GM23338 (cell line): ENCODE measurements around the gene TSR3. TPM values are rescaled to one million over a fixed set of nuclear protein-coding genes. Genes with fewer than 3 reads are reported as not detected.

Experiments
- ATAC-seq: fragments of 200-7000 bp; cut with Tn5 transposase; 3 replicates; pipeline ENCODE4 v1.9.1; 2020
- DNase-seq: peaks from one replicate; pipeline ENCODE4 v3.0.0-alpha.2; 2015; ENCODE audit warnings: low spot score
- H2AFZ ChIP-seq: fragments of 200-600 bp; sonication (generic); 2 replicates; pipeline ENCODE4 v1.8.0; 2016; ENCODE audit warnings: antibody characterized with exemption, mild to moderate bottlenecking, moderate library complexity
- H3F3A ChIP-seq: fragments of 200-600 bp; sonication (generic); replicated peaks from 2 replicates; pipeline ENCODE4 v1.8.0; 2017; ENCODE audit warnings: antibody characterized with exemption, mixed run types, low read depth
- H3K27ac ChIP-seq: fragments of 200-600 bp; sonication (generic); 2 replicates; pipeline ENCODE4 v1.6.1; 2016; ENCODE audit warnings: low read depth
- H3K27me3 ChIP-seq: fragments of 200-600 bp; sonication (generic); 2 replicates; pipeline ENCODE4 v1.8.0; 2016; ENCODE audit warnings: mild to moderate bottlenecking, mixed run types, moderate library complexity; ENCODE audit not compliant: insufficient read depth
- H3K36me3 ChIP-seq: fragments of 200-600 bp; sonication (generic); 2 replicates; pipeline ENCODE4 v1.8.0; 2016; ENCODE audit warnings: mild to moderate bottlenecking; ENCODE audit not compliant: insufficient read depth
- H3K4me1 ChIP-seq: fragments of 200-600 bp; sonication (generic); 2 replicates; pipeline ENCODE4 v1.8.0; 2016; ENCODE audit warnings: mild to moderate bottlenecking, moderate library complexity; ENCODE audit not compliant: insufficient read depth
- H3K4me2 ChIP-seq: fragments of 200-600 bp; sonication (generic); 2 replicates; pipeline ENCODE4 v1.7.1; 2017; ENCODE audit warnings: mixed run types
- H3K4me3 ChIP-seq: fragments of 200-600 bp; sonication (generic); 2 replicates; pipeline ENCODE4 v1.6.1; 2016; ENCODE audit warnings: mixed run types
- H3K79me2 ChIP-seq: fragments of 200-600 bp; sonication (generic); replicated peaks from 2 replicates; pipeline ENCODE4 v1.8.0; 2017; ENCODE audit warnings: mild to moderate bottlenecking; ENCODE audit not compliant: insufficient read depth
- H3K9me2 ChIP-seq: fragments of 200-600 bp; sonication (generic); 2 replicates; pipeline ENCODE4 v1.8.0; 2017; ENCODE audit not compliant: insufficient read depth
- H4K20me1 ChIP-seq: fragments of 200-600 bp; sonication (generic); replicated peaks from 2 replicates; pipeline ENCODE4 v1.8.0; 2017; ENCODE audit warnings: mild to moderate bottlenecking; ENCODE audit not compliant: insufficient read depth
- H3K27ac Mint-ChIP-seq: 2 replicates; pipeline ENCODE4 v1.8.0; 2020; ENCODE audit warnings: inconsistent platforms, mild to moderate bottlenecking, moderate library complexity, mixed read lengths
- H3K27me3 Mint-ChIP-seq: 3 replicates; pipeline ENCODE4 v1.8.0; 2022; ENCODE audit warnings: low read depth, mild to moderate bottlenecking, moderate library complexity, mixed read lengths, inconsistent platforms; ENCODE audit not compliant: insufficient read depth, poor library complexity
- H3K36me3 Mint-ChIP-seq: 3 replicates; pipeline ENCODE4 v1.8.0; 2021; ENCODE audit warnings: low read depth, mild to moderate bottlenecking, inconsistent platforms, moderate library complexity, mixed read lengths
- H3K4me1 Mint-ChIP-seq: 3 replicates; pipeline ENCODE4 v1.8.0; 2020; ENCODE audit warnings: mild to moderate bottlenecking, inconsistent platforms, mixed read lengths
- H3K4me3 Mint-ChIP-seq: 3 replicates; pipeline ENCODE4 v1.8.0; 2021; ENCODE audit warnings: moderate library complexity, mild to moderate bottlenecking, inconsistent platforms, mixed read lengths
- H3K9me3 Mint-ChIP-seq: 3 replicates; pipeline ENCODE4 v1.8.0; 2020; ENCODE audit warnings: moderate library complexity, mild to moderate bottlenecking, inconsistent platforms, mixed read lengths
- CREB1 ChIP-seq: fragments of 250-450 bp; sonication (Bioruptor Pico); IDR thresholded peaks from 2 replicates; pipeline ENCODE4 v1.5.0; 2020; ENCODE audit warnings: low read depth, mild to moderate bottlenecking, moderate library complexity
- EZH2 ChIP-seq: fragments of 200-600 bp; sonication (generic); IDR thresholded peaks from one replicate; pipeline ENCODE4 v1.8.0; 2017; ENCODE audit warnings: antibody characterized with exemption, mild to moderate bottlenecking, low read depth; ENCODE audit not compliant: unreplicated experiment
- EZH2phosphoT487 ChIP-seq: fragments of 200-600 bp; sonication (generic); IDR thresholded peaks from one replicate; pipeline ENCODE4 v1.8.1; 2018; ENCODE audit warnings: antibody characterized with exemption; ENCODE audit not compliant: unreplicated experiment
- JUNB ChIP-seq: IDR thresholded peaks from one replicate; pipeline ENCODE4 v1.6.1; 2016; ENCODE audit warnings: antibody characterized with exemption; ENCODE audit not compliant: unreplicated experiment
- NANOG ChIP-seq: IDR thresholded peaks from 2 replicates; pipeline ENCODE4 v1.6.1; 2016; ENCODE audit warnings: antibody characterized with exemption, borderline replicate concordance
- POLR2AphosphoS5 ChIP-seq: IDR thresholded peaks from 2 replicates; pipeline ENCODE4 v1.6.1; 2016; ENCODE audit warnings: antibody characterized with exemption, low read depth
- STAT1 ChIP-seq: IDR thresholded peaks from one replicate; pipeline ENCODE4 v1.6.1; 2016; ENCODE audit warnings: antibody characterized with exemption; ENCODE audit not compliant: unreplicated experiment
- ZNF114 ChIP-seq: fragments of 250-450 bp; sonication (Bioruptor Pico); IDR thresholded peaks from 2 replicates; pipeline ENCODE4 v1.5.0; 2020; ENCODE audit warnings: mild to moderate bottlenecking, moderate library complexity
- ZNF331 ChIP-seq: fragments of 250-450 bp; sonication (Bioruptor Pico); IDR thresholded peaks from 2 replicates; pipeline ENCODE4 v1.5.0; 2020; ENCODE audit warnings: low read depth, mild to moderate bottlenecking, moderate library complexity
- polyA plus RNA-seq: library from polyadenylated mRNA; unstranded; fragments of >200 nt; fragmentation: Nextera tagmentation; extraction: Ambion mirVana; gene quantifications from 2 replicates; pipeline ENCODE4 v1.2.1, GENCODE V29; 2016
- total RNA-seq: library from RNA; depleted of rRNA; stranded (reverse); fragments of >200 nt; shearing (Covaris generic); gene quantifications from 2 replicates; pipeline ENCODE4 v1.2.3, GENCODE V29; 2014
- TF ChIP-seq, protein P1 (sequence below): IDR thresholded peaks from 2 replicates; pipeline ENCODE4 v1.6.1; 2016; ENCODE audit warnings: antibody characterized with exemption
- TF ChIP-seq, protein P2 (sequence below): IDR thresholded peaks from one replicate; pipeline ENCODE4 v1.6.1; 2018; ENCODE audit warnings: antibody characterized with exemption; ENCODE audit not compliant: unreplicated experiment
- TF ChIP-seq, protein P3 (sequence below): fragments of 250-450 bp; sonication (Bioruptor Pico); IDR thresholded peaks from 2 replicates; pipeline ENCODE4 v1.5.0; 2020; ENCODE audit warnings: mild to moderate bottlenecking, moderate library complexity
- TF ChIP-seq, protein P4 (sequence below), 2 experiments: fragments of 200-600 bp in 1 of 2; sonication (generic) in 1 of 2; conservative IDR thresholded peaks; 2 replicates each; pipeline versions ENCODE4 v1.5.1 to v1.6.1; 2016 to 2017; ENCODE audit warnings: antibody characterized with exemption in 2 of 2, low read depth in 2 of 2, mild to moderate bottlenecking in 2 of 2, moderate library complexity in 1 of 2

The TSR3 gene
- total and polyA plus RNA-seq, 2 experiments from 2014 or later, result 58.5 to 97.3 TPM

DNA sequence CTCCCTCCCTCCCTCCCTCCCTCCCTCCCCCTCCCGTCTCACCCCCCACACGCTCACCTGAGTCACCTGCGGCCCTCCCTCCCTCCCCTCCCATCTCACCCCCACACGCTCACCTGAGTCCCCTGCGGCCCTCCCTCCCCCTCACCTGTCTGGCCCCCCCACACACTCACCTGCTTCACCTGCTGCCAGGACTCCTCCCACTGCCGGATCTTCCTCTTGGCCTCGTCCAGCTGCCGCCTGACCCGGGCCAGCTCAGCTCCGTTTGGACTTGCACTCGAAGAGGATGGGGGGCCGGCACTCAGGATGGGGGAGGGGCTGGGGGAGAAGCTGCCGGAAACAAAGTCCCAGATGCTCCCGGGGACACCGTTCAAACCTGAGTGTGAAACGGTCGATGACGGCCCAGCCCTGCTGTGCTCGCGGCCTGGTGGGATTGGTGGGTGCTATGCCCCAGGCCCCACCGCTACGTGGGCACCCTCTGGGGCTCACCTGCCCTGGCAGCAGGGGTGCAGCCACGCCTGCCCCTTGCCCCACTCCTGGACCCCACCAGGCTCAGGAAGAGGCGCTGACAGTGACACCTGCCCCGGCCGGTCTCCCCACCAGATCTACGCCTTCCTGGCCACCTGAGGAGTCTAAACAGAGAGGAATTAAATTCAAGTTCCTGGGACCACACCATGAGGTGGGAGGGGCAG is 16.0 kb upstream of the TSR3 start:
- Mint-ChIP-seq H3K9me3 (no peaks in the 10 kb centered on the region), H3K27ac (no peak overlapping the region; the same call in 1 of the 2 replicates)
- TF ChIP-seq, protein P1, sequence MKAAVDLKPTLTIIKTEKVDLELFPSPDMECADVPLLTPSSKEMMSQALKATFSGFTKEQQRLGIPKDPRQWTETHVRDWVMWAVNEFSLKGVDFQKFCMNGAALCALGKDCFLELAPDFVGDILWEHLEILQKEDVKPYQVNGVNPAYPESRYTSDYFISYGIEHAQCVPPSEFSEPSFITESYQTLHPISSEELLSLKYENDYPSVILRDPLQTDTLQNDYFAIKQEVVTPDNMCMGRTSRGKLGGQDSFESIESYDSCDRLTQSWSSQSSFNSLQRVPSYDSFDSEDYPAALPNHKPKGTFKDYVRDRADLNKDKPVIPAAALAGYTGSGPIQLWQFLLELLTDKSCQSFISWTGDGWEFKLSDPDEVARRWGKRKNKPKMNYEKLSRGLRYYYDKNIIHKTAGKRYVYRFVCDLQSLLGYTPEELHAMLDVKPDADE, result no peak
- TF ChIP-seq STAT1 (no peak), POLR2AphosphoS5 (no peak), ZNF331 (CRISPR knock-in tag) (no peak), ZNF114 (CRISPR knock-in tag) (no peak), EZH2phosphoT487 (no peak), NANOG (no peak), CREB1 (no peak), JUNB (no peak), EZH2 (no peak)
- TF ChIP-seq, protein P2, sequence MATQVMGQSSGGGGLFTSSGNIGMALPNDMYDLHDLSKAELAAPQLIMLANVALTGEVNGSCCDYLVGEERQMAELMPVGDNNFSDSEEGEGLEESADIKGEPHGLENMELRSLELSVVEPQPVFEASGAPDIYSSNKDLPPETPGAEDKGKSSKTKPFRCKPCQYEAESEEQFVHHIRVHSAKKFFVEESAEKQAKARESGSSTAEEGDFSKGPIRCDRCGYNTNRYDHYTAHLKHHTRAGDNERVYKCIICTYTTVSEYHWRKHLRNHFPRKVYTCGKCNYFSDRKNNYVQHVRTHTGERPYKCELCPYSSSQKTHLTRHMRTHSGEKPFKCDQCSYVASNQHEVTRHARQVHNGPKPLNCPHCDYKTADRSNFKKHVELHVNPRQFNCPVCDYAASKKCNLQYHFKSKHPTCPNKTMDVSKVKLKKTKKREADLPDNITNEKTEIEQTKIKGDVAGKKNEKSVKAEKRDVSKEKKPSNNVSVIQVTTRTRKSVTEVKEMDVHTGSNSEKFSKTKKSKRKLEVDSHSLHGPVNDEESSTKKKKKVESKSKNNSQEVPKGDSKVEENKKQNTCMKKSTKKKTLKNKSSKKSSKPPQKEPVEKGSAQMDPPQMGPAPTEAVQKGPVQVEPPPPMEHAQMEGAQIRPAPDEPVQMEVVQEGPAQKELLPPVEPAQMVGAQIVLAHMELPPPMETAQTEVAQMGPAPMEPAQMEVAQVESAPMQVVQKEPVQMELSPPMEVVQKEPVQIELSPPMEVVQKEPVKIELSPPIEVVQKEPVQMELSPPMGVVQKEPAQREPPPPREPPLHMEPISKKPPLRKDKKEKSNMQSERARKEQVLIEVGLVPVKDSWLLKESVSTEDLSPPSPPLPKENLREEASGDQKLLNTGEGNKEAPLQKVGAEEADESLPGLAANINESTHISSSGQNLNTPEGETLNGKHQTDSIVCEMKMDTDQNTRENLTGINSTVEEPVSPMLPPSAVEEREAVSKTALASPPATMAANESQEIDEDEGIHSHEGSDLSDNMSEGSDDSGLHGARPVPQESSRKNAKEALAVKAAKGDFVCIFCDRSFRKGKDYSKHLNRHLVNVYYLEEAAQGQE, result no peak
- TF ChIP-seq, protein P3, sequence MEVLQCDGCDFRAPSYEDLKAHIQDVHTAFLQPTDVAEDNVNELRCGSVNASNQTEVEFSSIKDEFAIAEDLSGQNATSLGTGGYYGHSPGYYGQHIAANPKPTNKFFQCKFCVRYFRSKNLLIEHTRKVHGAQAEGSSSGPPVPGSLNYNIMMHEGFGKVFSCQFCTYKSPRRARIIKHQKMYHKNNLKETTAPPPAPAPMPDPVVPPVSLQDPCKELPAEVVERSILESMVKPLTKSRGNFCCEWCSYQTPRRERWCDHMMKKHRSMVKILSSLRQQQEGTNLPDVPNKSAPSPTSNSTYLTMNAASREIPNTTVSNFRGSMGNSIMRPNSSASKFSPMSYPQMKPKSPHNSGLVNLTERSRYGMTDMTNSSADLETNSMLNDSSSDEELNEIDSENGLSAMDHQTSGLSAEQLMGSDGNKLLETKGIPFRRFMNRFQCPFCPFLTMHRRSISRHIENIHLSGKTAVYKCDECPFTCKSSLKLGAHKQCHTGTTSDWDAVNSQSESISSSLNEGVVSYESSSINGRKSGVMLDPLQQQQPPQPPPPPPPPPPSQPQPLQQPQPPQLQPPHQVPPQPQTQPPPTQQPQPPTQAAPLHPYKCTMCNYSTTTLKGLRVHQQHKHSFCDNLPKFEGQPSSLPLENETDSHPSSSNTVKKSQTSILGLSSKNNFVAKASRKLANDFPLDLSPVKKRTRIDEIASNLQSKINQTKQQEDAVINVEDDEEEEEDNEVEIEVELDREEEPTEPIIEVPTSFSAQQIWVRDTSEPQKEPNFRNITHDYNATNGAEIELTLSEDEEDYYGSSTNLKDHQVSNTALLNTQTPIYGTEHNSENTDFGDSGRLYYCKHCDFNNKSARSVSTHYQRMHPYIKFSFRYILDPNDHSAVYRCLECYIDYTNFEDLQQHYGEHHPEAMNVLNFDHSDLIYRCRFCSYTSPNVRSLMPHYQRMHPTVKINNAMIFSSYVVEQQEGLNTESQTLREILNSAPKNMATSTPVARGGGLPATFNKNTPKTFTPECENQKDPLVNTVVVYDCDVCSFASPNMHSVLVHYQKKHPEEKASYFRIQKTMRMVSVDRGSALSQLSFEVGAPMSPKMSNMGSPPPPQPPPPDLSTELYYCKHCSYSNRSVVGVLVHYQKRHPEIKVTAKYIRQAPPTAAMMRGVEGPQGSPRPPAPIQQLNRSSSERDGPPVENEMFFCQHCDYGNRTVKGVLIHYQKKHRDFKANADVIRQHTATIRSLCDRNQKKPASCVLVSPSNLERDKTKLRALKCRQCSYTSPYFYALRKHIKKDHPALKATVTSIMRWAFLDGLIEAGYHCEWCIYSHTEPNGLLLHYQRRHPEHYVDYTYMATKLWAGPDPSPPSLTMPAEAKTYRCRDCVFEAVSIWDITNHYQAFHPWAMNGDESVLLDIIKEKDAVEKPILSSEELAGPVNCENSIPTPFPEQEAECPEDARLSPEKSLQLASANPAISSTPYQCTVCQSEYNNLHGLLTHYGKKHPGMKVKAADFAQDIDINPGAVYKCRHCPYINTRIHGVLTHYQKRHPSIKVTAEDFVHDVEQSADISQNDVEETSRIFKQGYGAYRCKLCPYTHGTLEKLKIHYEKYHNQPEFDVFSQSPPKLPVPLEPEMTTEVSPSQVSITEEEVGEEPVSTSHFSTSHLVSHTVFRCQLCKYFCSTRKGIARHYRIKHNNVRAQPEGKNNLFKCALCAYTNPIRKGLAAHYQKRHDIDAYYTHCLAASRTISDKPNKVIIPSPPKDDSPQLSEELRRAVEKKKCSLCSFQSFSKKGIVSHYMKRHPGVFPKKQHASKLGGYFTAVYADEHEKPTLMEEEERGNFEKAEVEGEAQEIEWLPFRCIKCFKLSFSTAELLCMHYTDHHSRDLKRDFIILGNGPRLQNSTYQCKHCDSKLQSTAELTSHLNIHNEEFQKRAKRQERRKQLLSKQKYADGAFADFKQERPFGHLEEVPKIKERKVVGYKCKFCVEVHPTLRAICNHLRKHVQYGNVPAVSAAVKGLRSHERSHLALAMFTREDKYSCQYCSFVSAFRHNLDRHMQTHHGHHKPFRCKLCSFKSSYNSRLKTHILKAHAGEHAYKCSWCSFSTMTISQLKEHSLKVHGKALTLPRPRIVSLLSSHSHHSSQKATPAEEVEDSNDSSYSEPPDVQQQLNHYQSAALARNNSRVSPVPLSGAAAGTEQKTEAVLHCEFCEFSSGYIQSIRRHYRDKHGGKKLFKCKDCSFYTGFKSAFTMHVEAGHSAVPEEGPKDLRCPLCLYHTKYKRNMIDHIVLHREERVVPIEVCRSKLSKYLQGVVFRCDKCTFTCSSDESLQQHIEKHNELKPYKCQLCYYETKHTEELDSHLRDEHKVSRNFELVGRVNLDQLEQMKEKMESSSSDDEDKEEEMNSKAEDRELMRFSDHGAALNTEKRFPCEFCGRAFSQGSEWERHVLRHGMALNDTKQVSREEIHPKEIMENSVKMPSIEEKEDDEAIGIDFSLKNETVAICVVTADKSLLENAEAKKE (CRISPR knock-in tag), result no peak
- TF ChIP-seq, protein P4, sequence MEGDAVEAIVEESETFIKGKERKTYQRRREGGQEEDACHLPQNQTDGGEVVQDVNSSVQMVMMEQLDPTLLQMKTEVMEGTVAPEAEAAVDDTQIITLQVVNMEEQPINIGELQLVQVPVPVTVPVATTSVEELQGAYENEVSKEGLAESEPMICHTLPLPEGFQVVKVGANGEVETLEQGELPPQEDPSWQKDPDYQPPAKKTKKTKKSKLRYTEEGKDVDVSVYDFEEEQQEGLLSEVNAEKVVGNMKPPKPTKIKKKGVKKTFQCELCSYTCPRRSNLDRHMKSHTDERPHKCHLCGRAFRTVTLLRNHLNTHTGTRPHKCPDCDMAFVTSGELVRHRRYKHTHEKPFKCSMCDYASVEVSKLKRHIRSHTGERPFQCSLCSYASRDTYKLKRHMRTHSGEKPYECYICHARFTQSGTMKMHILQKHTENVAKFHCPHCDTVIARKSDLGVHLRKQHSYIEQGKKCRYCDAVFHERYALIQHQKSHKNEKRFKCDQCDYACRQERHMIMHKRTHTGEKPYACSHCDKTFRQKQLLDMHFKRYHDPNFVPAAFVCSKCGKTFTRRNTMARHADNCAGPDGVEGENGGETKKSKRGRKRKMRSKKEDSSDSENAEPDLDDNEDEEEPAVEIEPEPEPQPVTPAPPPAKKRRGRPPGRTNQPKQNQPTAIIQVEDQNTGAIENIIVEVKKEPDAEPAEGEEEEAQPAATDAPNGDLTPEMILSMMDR (conservative IDR thresholded peaks at IDR 0.05; ENCODE audit: low read depth in 2 of 2), result no peak

More for the DNA sequence above, 16.0 kb upstream of the TSR3 start:
- H3K27me3 Mint-ChIP-seq, result peaks cover 11% of the 10 kb centered on the region
- DNase-seq, result no peak
- H3K4me3 Mint-ChIP-seq, result no peak overlapping the region
- no peak overlapping the region for H3K27ac ChIP-seq
- peaks cover 42% of the 10 kb centered on the region for H3K36me3 Mint-ChIP-seq
- H3K36me3 ChIP-seq, result peaks cover 8% of the 10 kb centered on the region; the same call in 1 of the 2 replicates
- no peak overlapping the region for H2AFZ ChIP-seq
- no peak for ATAC-seq
- peaks cover 7% of the 10 kb centered on the region for H3K79me2 ChIP-seq
- H3K27me3 ChIP-seq, result no peaks in the 10 kb centered on the region
- no peaks in the 10 kb centered on the region for H3K9me2 ChIP-seq
- H4K20me1 ChIP-seq, result peaks cover 11% of the 10 kb centered on the region; the same call in 1 of the 2 replicates
- H3K4me3 ChIP-seq, result no peak overlapping the region
- peaks cover 2% of the 10 kb centered on the region; the same call in 2 of the 3 replicates for H3K4me1 Mint-ChIP-seq
- H3F3A ChIP-seq, result peaks cover 19% of the 10 kb centered on the region
- no peak overlapping the region for H3K4me2 ChIP-seq
- H3K4me1 ChIP-seq, result no peaks in the 10 kb centered on the region
